Measurements from ENCODE around the gene THADA.

THADA gene

DNA sequence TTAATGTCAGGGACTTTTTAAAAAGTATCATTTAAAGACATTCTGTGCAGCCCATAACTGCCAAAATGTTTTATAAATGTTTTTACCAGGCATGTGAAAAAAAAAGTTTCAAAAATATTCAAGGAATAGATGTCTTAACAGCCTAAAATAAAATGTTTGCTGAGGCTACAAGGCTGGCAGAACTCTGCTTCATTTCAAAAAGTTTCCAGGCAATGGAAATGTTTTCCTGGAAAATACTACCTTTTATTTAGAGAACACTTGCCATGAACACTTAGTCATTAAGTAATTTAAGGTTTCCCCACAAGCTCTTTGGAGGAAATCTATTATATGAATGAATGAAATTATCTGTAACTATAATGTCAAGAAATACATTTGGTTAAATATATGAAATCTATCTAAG lies 68.8 kb downstream of the THADA start:
- TF ChIP-seq, protein P1, sequence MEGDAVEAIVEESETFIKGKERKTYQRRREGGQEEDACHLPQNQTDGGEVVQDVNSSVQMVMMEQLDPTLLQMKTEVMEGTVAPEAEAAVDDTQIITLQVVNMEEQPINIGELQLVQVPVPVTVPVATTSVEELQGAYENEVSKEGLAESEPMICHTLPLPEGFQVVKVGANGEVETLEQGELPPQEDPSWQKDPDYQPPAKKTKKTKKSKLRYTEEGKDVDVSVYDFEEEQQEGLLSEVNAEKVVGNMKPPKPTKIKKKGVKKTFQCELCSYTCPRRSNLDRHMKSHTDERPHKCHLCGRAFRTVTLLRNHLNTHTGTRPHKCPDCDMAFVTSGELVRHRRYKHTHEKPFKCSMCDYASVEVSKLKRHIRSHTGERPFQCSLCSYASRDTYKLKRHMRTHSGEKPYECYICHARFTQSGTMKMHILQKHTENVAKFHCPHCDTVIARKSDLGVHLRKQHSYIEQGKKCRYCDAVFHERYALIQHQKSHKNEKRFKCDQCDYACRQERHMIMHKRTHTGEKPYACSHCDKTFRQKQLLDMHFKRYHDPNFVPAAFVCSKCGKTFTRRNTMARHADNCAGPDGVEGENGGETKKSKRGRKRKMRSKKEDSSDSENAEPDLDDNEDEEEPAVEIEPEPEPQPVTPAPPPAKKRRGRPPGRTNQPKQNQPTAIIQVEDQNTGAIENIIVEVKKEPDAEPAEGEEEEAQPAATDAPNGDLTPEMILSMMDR (conservative IDR thresholded peaks at IDR 0.05; ENCODE audit: low read depth, low read length) = no peak
- H3K4me3 ChIP-seq (ENCODE audit: low read length) = no peak overlapping the region
- DNase-seq (ENCODE audit: low read depth) = no peak

DNA sequence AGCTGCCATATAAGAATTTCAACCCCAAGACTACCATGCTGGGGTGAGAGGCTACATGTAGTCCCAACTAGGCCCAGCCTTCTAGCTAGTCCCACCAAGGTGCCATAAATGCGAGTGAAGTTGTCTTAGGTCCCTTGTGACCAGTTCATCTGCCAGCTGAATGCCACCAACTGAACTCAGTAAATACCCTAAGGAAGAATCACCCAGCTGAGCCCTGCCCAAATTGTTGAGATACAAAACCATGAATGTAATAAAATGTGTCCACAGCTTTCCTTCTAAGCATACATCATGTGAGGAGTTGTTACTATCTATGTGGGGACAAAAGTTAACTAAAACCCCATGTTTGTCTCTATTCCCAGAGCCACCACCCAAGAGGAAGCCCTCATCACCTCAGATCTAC lies 70.3 kb downstream of the THADA start:
- H3K4me3 ChIP-seq (ENCODE audit: low read length) = no peak overlapping the region
- TF ChIP-seq, protein P1 (conservative IDR thresholded peaks at IDR 0.05; ENCODE audit: low read depth, low read length) = no peak
- DNase-seq (ENCODE audit: low read depth) = no peak

DNA sequence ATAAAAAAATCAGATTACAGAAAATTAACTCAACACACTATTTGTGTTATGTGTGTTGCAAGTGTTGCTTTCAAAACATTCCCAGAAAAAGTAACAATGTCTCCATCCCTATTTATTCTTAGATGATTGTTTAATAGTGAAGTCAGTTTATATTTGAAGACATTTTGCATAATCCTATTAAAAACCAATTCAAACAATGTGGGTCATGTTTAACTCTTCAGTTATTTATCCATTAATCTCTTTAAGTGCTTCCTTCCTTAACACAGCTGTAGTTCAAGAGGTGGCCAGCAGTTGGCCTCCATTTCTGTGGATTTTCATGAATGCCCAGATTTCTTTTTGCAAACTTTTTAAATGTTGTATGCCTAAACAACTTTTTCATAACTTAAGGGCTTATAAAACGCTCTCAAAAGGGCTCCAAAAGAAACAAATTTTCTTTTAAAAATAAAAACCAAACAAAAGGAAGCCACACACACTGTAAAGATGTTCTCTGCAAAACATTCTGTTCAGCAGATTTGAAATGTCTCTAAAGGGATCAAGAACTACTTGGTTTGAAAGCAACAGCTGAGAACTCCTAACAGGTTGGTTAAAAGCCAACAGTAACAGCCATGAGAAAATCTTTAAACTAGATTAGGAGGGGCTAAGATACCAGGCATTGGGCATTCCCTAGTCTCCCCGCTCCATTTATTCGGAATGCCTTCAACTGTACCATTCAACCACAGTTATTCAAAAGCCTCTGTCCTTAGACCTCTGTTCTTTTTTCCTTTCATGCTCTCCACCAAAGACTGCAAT lies 71.5 kb downstream of the THADA start:
- H3K4me3 ChIP-seq (ENCODE audit: low read length) = no peak overlapping the region
- TF ChIP-seq, protein P1 (conservative IDR thresholded peaks at IDR 0.05; ENCODE audit: low read depth, low read length) = peak; percentile 48
- DNase-seq (ENCODE audit: low read depth) = no peak

DNA sequence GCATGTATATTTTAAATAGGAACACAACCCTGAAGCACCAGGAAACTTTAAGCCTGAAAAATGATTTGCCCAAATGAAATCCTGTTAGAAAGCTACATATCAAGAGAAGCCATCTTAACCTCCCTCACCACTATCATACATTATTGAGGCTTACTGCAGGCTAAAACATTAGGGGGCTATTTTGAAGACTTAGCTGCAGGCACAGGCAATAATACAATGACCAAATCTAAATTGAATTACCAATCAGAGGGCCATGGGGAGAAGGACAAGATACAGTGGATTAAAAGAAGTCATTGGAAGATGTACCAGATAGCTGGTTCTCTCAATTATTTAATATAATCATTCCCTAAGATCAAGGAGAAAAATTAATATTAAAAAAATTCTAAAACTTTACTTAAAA lies 73.7 kb downstream of the THADA start:
- no peak for DNase-seq (ENCODE audit: low read depth)
- TF ChIP-seq, protein P1 (conservative IDR thresholded peaks at IDR 0.05; ENCODE audit: low read depth, low read length) = no peak
- no peak overlapping the region for H3K4me3 ChIP-seq (ENCODE audit: low read length)

DNA sequence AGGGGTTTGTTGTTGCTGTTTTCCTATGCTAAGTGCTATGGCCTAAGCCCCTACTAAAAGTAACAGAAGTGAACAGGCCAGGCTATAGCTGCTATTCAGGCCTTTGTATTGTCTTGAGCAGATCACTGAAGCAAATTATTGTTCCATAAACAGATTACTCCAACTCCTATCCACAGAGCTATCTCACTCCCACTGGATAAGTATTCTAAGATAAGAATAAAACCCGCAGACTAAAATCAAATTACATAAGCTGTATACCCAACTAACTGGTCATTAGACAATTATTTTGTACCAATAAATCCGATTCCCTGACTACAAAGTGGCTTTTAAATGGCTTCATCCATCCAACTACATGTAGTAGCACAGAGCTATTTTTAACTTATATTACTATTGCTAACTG lies 74.3 kb downstream of the THADA start:
- H3K4me3 ChIP-seq (ENCODE audit: low read length) = no peak overlapping the region
- no peak for DNase-seq (ENCODE audit: low read depth)
- TF ChIP-seq, protein P1 (conservative IDR thresholded peaks at IDR 0.05; ENCODE audit: low read depth, low read length) = no peak

DNA sequence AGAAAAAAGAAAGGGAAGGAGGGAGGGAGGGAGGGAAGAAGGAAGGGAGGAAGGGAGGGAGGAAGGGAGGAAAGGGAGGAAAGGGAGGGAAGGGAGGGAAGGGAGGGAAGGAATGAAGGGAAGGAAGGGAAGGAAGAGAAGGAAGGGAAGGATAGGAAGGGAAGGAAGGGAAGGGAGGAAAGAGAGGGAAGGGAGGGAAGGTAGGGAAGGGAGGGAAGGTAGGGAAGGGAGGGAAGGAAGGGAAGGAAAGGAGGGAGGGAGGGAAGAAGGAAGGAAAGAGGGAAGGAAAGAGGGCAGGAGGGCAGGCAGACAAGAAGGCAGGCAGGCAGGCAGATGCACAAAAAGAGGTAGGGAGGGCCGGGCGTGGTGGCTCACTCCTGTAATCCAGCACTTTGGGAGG lies 74.9 kb downstream of the THADA start:
- DNase-seq (ENCODE audit: low read depth) = no peak
- H3K4me3 ChIP-seq (ENCODE audit: low read length) = no peak overlapping the region
- TF ChIP-seq, protein P1 (conservative IDR thresholded peaks at IDR 0.05; ENCODE audit: low read depth, low read length) = no peak

DNA sequence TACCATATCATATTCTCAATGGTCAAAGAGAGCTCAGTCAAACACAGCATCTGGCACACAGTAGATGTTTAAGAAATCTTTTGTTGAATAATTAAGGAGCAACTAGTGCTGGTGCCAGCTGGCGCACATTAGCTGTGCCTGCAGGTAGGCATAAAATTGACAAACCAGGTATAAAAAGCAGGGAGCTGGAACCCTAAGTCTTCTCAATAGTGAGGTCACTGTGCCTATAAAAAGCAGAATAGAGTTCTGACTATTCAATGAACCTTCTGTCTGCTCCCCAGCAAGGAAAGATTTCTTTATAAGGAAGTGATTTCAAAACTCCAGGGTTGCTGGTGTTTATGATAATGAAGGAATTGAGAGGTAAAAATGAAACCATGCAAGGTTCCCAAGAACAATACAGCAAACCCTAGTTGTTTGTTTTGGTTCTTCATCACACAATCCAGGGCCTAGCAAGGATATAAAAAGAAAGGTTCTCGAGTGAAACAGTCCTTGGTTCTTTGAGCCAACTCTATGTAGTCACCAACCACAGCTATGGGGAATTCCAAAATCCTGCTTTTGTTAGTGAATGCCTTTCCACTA lies 76.1 kb downstream of the THADA start:
- DNase-seq (ENCODE audit: low read depth) = no peak
- TF ChIP-seq, protein P1 (conservative IDR thresholded peaks at IDR 0.05; ENCODE audit: low read depth, low read length) = no peak
- no peak overlapping the region for H3K4me3 ChIP-seq (ENCODE audit: low read length)

Data from retinal pigment epithelial cell (primary cell).